Epithelial cell of esophagus (primary cell): ENCODE data around the gene CFAP61.

Experiments used
- DNase-seq: peaks from one replicate; pipeline ENCODE4 v3.0.0; 2010; ENCODE audit warnings: low read depth
- H3K4me3 ChIP-seq: 2 replicates; pipeline ENCODE4 v1.5.1; 2011; ENCODE audit warnings: mild to moderate bottlenecking, low read length, control low read depth
- TF ChIP-seq, protein P1 (sequence below): IDR thresholded peaks from 2 replicates; pipeline ENCODE4 v1.5.1; 2011; ENCODE audit warnings: low read depth, mild to moderate bottlenecking, low read length, control low read depth, inconsistent platforms; ENCODE audit not compliant: insufficient read depth; ENCODE audit errors: missing control alignments

Gene CFAP61

DNA sequence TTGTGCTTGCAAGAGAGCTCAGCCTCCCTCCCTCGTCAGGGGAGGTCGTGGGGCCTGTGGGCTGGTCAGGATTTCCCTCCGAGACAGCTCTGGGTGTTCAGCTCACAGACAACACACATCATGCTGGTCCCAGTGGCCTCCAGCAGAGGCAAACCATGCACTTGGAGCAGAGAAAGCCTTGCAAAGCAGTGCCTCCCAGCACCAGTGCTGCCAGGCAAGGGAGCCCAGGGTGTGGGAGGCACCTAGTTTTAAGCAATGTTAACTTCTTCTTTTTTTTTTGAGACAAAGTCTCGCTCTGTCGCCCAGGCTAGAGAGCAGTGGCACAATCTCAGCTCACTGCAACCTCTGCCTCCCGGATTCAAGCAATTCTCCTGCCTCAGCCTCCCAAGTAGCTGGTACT lies 281.5 kb downstream of the CFAP61 start:
- DNase-seq = no peak
- TF ChIP-seq, protein P1, sequence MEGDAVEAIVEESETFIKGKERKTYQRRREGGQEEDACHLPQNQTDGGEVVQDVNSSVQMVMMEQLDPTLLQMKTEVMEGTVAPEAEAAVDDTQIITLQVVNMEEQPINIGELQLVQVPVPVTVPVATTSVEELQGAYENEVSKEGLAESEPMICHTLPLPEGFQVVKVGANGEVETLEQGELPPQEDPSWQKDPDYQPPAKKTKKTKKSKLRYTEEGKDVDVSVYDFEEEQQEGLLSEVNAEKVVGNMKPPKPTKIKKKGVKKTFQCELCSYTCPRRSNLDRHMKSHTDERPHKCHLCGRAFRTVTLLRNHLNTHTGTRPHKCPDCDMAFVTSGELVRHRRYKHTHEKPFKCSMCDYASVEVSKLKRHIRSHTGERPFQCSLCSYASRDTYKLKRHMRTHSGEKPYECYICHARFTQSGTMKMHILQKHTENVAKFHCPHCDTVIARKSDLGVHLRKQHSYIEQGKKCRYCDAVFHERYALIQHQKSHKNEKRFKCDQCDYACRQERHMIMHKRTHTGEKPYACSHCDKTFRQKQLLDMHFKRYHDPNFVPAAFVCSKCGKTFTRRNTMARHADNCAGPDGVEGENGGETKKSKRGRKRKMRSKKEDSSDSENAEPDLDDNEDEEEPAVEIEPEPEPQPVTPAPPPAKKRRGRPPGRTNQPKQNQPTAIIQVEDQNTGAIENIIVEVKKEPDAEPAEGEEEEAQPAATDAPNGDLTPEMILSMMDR = no peak
- H3K4me3 ChIP-seq = no peak overlapping the region

- H3K4me3 ChIP-seq = no peak overlapping the region
- no peak for DNase-seq
- TF ChIP-seq, protein P1 = no peak
Observed at GRCh38 chr20:20334489-20334888, 282.2 kb downstream of the CFAP61 start.

DNA sequence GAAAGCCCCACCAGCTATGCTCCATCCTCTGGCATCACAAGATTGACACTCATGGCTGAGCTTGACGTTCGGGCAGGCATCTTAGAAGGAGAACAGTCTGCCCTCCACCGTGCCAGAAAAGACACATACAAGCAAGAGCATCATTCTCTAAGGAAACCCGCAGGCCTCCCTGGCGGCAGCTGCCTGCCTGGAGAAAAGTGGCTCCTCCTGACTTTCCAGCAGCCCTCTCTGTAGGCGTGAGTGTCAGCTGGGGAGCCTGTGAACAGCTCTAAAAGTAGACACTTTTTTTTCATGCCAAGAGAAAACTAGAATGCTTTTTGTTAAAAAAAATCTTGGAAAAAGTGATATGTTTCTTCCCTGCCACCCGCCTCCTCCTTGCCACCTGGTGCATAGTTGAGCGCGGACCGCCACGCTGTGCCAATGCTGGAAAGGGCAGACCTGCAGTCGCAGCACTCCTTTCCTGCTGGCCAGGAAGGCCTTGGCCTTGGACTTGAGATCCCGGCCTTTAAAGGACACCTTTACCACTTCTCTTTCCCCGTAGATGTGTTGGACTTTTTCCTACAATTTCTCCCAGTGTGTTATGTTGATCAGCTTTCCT lies 285.9 kb downstream of the CFAP61 start:
- TF ChIP-seq, protein P1 = no peak
- H3K4me3 ChIP-seq = no peak overlapping the region
- DNase-seq = no peak

- no peak for DNase-seq
- TF ChIP-seq, protein P1 = no peak
- no peak overlapping the region for H3K4me3 ChIP-seq
Observed at GRCh38 chr20:20340443-20340842, 288.1 kb downstream of the CFAP61 start.

GRCh38 chr20:20341371-20341770 lies 289.0 kb downstream of the CFAP61 start:
- H3K4me3 ChIP-seq = no peak overlapping the region
- no peak for DNase-seq
- TF ChIP-seq, protein P1 = no peak

GRCh38 chr20:20342066-20342465 lies 289.7 kb downstream of the CFAP61 start:
- TF ChIP-seq, protein P1 = no peak
- DNase-seq = no peak
- no peak overlapping the region for H3K4me3 ChIP-seq

DNA sequence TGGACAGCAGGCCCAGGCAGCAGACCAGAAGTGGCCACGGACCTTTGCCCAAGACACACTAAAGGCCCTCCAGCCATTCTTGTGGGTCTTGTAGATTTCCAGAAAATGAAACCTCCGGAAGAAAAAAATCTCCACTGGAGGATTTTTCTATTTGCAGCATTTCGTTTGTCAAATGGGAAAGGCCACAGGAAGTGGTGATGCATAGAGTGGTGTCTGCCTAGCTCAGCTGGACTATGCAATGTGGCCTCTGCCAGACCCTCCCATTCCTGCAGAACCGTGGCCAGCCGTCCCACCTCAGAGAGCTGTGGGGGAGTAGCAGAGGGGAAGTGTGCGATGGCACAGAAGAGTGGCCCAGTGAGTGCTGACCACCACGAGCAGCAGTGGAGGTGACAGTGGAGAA lies 291.6 kb downstream of the CFAP61 start:
- H3K4me3 ChIP-seq = no peak overlapping the region
- DNase-seq = no peak
- TF ChIP-seq, protein P1 = no peak
